Ectodermal cell (in vitro differentiated cells): Measurements from ENCODE around the gene BEX3. TPM values are rescaled to one million over a fixed set of nuclear protein-coding genes. Genes with fewer than 3 reads are reported as not detected.

Experiments
- H3K27ac ChIP-seq: 2 replicates; pipeline ENCODE4 v1.7.0; 2013; ENCODE audit warnings: mild to moderate bottlenecking, low read depth, low read length; ENCODE audit not compliant: insufficient read depth, poor library complexity, severe bottlenecking
- H3K27me3 ChIP-seq: 2 replicates; pipeline ENCODE4 v1.7.0; 2013; ENCODE audit warnings: mild to moderate bottlenecking, low read length; ENCODE audit not compliant: insufficient read depth, control insufficient read depth, poor library complexity, severe bottlenecking
- H3K36me3 ChIP-seq: one replicate; pipeline ENCODE4 v1.7.0; 2013; ENCODE audit warnings: low read length; ENCODE audit not compliant: control insufficient read depth, insufficient read depth
- H3K4me1 ChIP-seq: one replicate; pipeline ENCODE4 v1.7.0; 2013; ENCODE audit warnings: low read length; ENCODE audit not compliant: control insufficient read depth, insufficient read depth
- H3K4me3 ChIP-seq: 2 replicates; pipeline ENCODE4 v1.7.0; 2013; ENCODE audit warnings: low read depth, low read length, control low read depth; ENCODE audit not compliant: insufficient read depth
- H3K9me3 ChIP-seq: 2 replicates; pipeline ENCODE4 v1.7.0; 2013; ENCODE audit warnings: mild to moderate bottlenecking, low read length, moderate library complexity; ENCODE audit not compliant: control insufficient read depth
- WGBS, 2 experiments: methylation state at CpG; one replicate each; pipeline ENCODE4 v1.1.7; 2013; ENCODE audit warnings: missing lambda C conversion rate in 2 of 2; 5-methylcytosine and 5-hydroxymethylcytosine counted together
- polyA plus RNA-seq, 4 experiments: library from polyadenylated mRNA; stranded (reverse); fragments of 50-300 nt; gene quantifications; one replicate each; pipeline ENCODE4 v1.2.3, GENCODE V29; 2013

BEX3 gene
- 401 TPM for polyA plus RNA-seq (2013, experiment 1 of 4)
- 381 TPM for polyA plus RNA-seq (2013, experiment 2 of 4)
- polyA plus RNA-seq (2013, experiment 3 of 4) = 349 TPM
- 395 TPM for polyA plus RNA-seq (2013, experiment 4 of 4)

DNA sequence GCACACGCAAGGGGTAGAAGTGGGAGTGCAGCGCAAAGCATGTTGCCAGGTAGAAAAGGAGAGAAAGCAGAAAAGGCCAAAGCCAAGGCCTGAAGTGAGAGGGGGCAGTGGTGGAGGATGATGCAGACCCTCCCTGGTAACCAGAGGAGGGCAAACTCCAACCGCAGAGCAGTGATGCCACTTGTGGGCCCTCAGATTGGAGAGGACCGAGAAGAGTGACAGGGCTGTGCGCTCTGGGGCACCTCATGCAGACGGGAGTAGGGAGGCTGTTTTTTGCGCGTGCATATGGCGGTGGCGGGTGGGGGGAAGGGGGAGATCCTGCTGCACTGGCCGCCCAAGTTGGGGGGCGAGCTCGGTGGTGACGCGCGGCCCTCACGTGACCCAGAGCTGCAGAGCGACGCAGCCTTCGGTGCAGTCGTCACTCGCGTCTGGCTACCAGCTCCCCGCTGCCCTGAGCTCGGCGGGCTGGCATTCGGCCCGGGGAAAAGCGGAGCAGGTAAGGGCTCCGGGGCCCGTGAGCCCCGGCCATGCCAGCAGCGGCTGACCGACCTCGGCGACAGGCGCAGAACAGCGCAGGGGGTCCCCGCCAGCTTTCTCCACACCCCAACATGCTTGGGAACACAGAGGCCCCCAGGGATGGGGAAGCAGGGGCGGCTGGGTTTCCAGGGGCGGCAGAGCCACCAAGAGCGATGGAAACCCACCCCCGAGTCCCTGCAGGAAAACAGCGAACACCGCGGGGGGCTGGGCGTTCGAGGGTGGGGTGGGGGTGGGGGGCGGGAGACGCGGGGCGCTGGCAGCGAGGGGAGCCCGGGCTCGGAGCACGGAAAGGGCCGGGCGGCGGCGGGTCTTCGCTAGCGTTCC, at the start of gene BEX3:
TSS of gene BEX3 (plus strand) at position 421 of the 861 bp plus-strand sequence. CDS start 984 bp downstream, outside the sequence.
- Histone ChIP-seq H3K36me3 (no peaks in the 10 kb centered on the region), H3K4me1 (no peaks in the 10 kb centered on the region), H3K9me3 (no peaks in the 10 kb centered on the region), H3K4me3 (peak within 1 kb of the TSS; percentile 72), H3K27me3 (no peaks in the 10 kb centered on the region), H3K27ac (peak within 1 kb of the TSS; percentile 80)
- WGBS, 2 experiments = 4% methylated on average over 34 to 41 of the region's 62 CpGs

- H3K4me3 ChIP-seq = peak within 1 kb of the TSS; percentile 39
- H3K27ac ChIP-seq = peak within 1 kb of the TSS; percentile 16
- no peaks in the 10 kb centered on the region for H3K9me3 ChIP-seq
- H3K4me1 ChIP-seq = no peaks in the 10 kb centered on the region
- no peaks in the 10 kb centered on the region for H3K27me3 ChIP-seq
- WGBS, 2 experiments = 34 to 37% methylated on average over 6 to 11 of the region's 11 CpGs
- H3K36me3 ChIP-seq = no peaks in the 10 kb centered on the region
Observed at GRCh38 chrX:103329991-103330390, 46.3 kb upstream of the BEX3 start, which contains the start of gene TCEAL7. TCEAL7 (plus strand) TSS chrX:103330239; CDS start chrX:103331404, 1,165 bp downstream.

- Histone ChIP-seq H3K27ac (peak overlapping the region; percentile 16), H3K4me3 (peak overlapping the region; percentile 39), H3K9me3 (no peaks in the 10 kb centered on the region)
Observed at GRCh38 chrX:103330681-103331288, 45.6 kb upstream of the BEX3 start.

DNA sequence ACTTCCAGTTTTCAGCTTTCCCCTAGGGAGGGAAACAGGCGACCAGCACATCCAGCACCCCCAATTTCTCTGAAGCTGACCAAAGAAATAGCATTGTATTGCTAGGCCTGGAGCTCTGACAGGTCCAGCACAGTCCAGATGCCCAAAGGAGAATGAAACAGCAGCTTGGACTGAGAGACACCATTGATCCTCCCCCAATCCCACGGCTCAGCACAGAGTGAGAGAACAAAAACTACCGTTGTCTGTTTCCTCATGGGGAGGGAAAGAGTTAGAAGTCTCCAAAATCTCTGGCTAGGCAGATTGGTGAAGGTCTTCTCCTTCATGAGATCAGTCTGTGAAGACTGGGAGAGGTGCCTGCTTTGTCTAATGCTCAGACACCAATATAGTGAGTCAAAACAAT, 37.7 kb upstream of the BEX3 start:
- Histone ChIP-seq H3K9me3 (no peaks in the 10 kb centered on the region), H3K36me3 (no peaks in the 10 kb centered on the region), H3K27ac (no peak overlapping the region), H3K4me1 (no peaks in the 10 kb centered on the region), H3K4me3 (no peak overlapping the region), H3K27me3 (no peaks in the 10 kb centered on the region)
- WGBS, 2 experiments = 73 to 95% methylated on average over 3 of the region's 3 CpGs

More at GRCh38 chrX:103330681-103331288, 45.6 kb upstream of the BEX3 start:
- 9 to 14% methylated on average over 21 of the region's 21 CpGs for WGBS, 2 experiments
- H3K27me3 ChIP-seq = no peaks in the 10 kb centered on the region
- H3K4me1 ChIP-seq = no peaks in the 10 kb centered on the region
- no peaks in the 10 kb centered on the region for H3K36me3 ChIP-seq

GRCh38 chrX:103343105-103343504, 33.2 kb upstream of the BEX3 start:
- Histone ChIP-seq H3K27me3 (no peaks in the 10 kb centered on the region), H3K36me3 (no peaks in the 10 kb centered on the region), H3K4me1 (no peaks in the 10 kb centered on the region), H3K9me3 (no peaks in the 10 kb centered on the region), H3K27ac (no peak overlapping the region), H3K4me3 (no peak overlapping the region)
- WGBS, 2 experiments = 25% methylated on average over 1 of the region's 2 CpGs; no CpG with 5 or more reads in 1 of the 2 experiments

DNA sequence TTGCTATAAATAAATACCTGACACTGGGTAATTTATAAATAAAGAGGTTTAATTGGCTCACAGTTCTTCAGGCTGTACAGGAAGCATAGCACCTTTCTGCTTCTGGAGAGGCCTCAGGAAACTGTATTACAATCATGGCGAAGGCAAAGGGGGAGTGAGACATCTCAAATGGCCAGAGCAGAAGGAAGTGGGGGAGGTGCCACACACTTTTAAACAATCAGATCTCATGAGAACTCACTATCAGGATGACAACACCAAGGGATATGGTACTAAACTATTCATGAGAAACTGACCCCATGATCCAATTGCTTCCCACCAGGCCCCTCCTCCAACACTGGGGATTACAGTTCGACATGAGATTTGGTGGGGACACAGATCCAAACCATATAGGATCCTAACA, 31.7 kb upstream of the BEX3 start:
- Histone ChIP-seq H3K27me3 (no peaks in the 10 kb centered on the region), H3K4me3 (no peak overlapping the region), H3K36me3 (no peaks in the 10 kb centered on the region), H3K9me3 (no peaks in the 10 kb centered on the region), H3K27ac (no peak overlapping the region), H3K4me1 (no peaks in the 10 kb centered on the region)
- WGBS, 2 experiments = 83% methylated on average over 1 of the region's 2 CpGs; no CpG with 5 or more reads in 1 of the 2 experiments

DNA sequence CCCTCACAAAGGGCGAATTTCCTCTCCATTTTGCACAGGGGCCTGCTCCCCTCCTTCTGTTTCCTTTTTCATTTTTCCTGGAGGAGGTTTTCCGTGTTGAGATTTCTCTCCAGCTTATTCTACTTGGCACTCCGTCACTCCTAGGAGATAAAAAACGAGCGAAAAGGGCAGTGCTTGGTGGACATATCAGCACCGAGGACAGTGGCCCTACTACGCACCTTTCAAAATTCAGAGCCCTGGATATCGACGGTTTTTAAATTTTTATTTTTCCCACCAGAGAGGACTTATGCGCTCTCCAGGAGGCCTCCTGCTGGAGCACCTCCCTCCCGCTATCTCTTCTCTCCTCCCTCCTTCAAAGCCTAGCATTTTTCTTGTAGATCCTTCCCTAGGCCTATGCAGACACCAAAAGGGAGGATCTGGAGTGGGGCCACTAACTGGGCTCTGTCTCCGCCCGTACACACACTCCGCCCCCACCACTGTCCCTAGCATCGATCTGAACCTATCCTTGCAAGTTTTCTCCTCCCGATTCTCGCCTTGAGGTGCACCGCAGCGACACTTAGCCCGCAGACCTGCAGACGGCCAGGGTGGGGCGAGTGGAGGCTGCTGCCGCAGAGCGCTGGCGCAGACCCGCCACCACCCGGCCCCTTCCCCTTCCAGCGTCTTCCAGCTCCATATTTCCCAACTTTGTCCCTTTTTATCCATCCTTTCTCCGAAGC, 28.5 kb upstream of the BEX3 start:
- no peaks in the 10 kb centered on the region for H3K27me3 ChIP-seq
- H3K27ac ChIP-seq = no peak overlapping the region
- H3K9me3 ChIP-seq = no peaks in the 10 kb centered on the region
- no peaks in the 10 kb centered on the region for H3K36me3 ChIP-seq
- H3K4me1 ChIP-seq = no peaks in the 10 kb centered on the region
- 82 to 86% methylated on average over 29 of the region's 29 CpGs for WGBS, 2 experiments
- H3K4me3 ChIP-seq = no peak overlapping the region

GRCh38 chrX:103356130-103356798, 20.1 kb upstream of the BEX3 start, which contains the start of gene TCEAL9:
TCEAL9 (plus strand) TSS chrX:103356506; CDS start chrX:103357685, 1,179 bp downstream.
- H3K4me1 ChIP-seq = no peaks in the 10 kb centered on the region
- H3K27ac ChIP-seq = peak within 1 kb of the TSS; percentile 78
- 1 to 3% methylated on average over 13 to 18 of the region's 18 CpGs for WGBS, 2 experiments
- no peaks in the 10 kb centered on the region for H3K9me3 ChIP-seq
- no peaks in the 10 kb centered on the region for H3K36me3 ChIP-seq
- H3K4me3 ChIP-seq = peak within 1 kb of the TSS; percentile 69
- H3K27me3 ChIP-seq = no peaks in the 10 kb centered on the region

DNA sequence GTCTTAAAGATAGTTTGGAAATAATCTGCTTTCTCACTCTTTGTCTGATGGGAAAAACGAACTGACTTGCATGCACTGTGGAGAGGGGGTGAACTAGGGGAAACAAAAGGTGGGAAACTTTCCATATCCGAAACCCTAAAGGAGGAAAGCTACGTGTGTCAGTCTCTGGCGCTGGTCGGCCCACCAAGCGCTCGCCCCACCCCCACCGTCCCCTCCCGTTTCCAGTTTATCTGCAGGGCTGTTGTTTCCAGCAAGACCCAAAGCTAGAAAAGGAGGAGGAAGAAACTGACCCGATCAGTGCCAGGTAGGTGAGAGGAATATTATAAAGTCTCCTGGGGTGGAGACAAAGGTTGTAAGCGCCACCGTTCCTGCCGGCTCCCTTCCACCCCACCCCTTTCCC, 19.5 kb upstream of the BEX3 start:
- Histone ChIP-seq H3K4me3 (peak overlapping the region; percentile 69), H3K4me1 (no peaks in the 10 kb centered on the region), H3K27me3 (no peaks in the 10 kb centered on the region), H3K9me3 (no peaks in the 10 kb centered on the region), H3K36me3 (no peaks in the 10 kb centered on the region), H3K27ac (peak overlapping the region; percentile 78)
- WGBS, 2 experiments = 0 to 1% methylated on average over 3 to 9 of the region's 13 CpGs
